B cell (primary cell): ENCODE results near the gene CMAS. TPM values are rescaled to one million over a fixed set of nuclear protein-coding genes. Genes with fewer than 3 reads are reported as not detected.

Source experiments
- ATAC-seq: fragments of 200-7000 bp; cut with Tn5 transposase; one replicate; pipeline ENCODE4 v1.10.0; 2021; ENCODE audit warnings: low read depth, mild to moderate bottlenecking, moderate number of reproducible peaks, moderate library complexity
- CTCF ChIA-PET: fragments of 350-600 bp; sonication (Branson Sonifier 250); formaldehyde crosslinking; loops from one replicate; lab custom pipeline; 2021; ENCODE audit warnings: antibody characterized with exemption, inconsistent platforms; lab: Charles Lee
- POLR2A ChIA-PET: fragments of 350-600 bp; sonication (Branson Sonifier 250); formaldehyde crosslinking; loops from one replicate; lab custom pipeline; 2021; ENCODE audit warnings: antibody characterized with exemption; lab: Charles Lee
- DNase-seq: peaks from one replicate; pipeline ENCODE4 v3.0.0; 2013
- H2AFZ ChIP-seq: 2 replicates; pipeline ENCODE4 v1.6.1; 2012; ENCODE audit warnings: mild to moderate bottlenecking, low read depth, low read length; ENCODE audit not compliant: insufficient read depth, poor library complexity, severe bottlenecking
- H3K27ac ChIP-seq, 2 donors: 1 replicate in 1 of 2; 2 replicates in 1 of 2; pipeline ENCODE4 v1.5.1; 2012 to 2013; ENCODE audit warnings: low read length in 2 of 2, mild to moderate bottlenecking in 2 of 2, moderate library complexity in 1 of 2
- H3K27me3 ChIP-seq, 4 experiments: fragments of 200-600 bp in 1 of 4; sonication (generic) in 1 of 4; replicated peaks in 1 of 4; 1 replicate in 2 of 4; 2 replicates in 2 of 4; pipeline versions ENCODE4 v1.6.1 to v1.7.0; 2013 to 2016; ENCODE audit warnings: low read length in 3 of 4, mild to moderate bottlenecking in 2 of 4, mixed read lengths in 1 of 4, moderate library complexity in 1 of 4; ENCODE audit not compliant: insufficient read depth in 4 of 4, control insufficient read depth in 3 of 4; ENCODE audit errors: control extremely low read depth in 1 of 4
- H3K36me3 ChIP-seq, 2 experiments: replicated peaks in 1 of 2; 1 replicate in 1 of 2; 2 replicates in 1 of 2; pipeline versions ENCODE4 v1.6.1 to v1.7.1; 2013; ENCODE audit warnings: low read length in 1 of 2; ENCODE audit not compliant: insufficient read depth in 2 of 2, control insufficient read depth in 1 of 2; ENCODE audit errors: control extremely low read depth in 1 of 2, extremely low read depth in 1 of 2
- H3K4me1 ChIP-seq, 2 donors: fragments of 200-600 bp in 1 of 2; sonication (generic) in 1 of 2; 1 replicate in 1 of 2; 2 replicates in 1 of 2; pipeline versions ENCODE4 v1.5.1 to v1.6.1; 2013 to 2017; ENCODE audit warnings: low read length in 2 of 2; ENCODE audit not compliant: control insufficient read depth in 2 of 2, insufficient read depth in 2 of 2
- H3K4me2 ChIP-seq: replicated peaks from 2 replicates; pipeline ENCODE3; 2012; ENCODE audit warnings: mild to moderate bottlenecking, low read depth, low read length; ENCODE audit not compliant: poor library complexity, severe bottlenecking
- H3K4me3 ChIP-seq, 5 experiments: fragments of 200-600 bp in 1 of 5; sonication (generic) in 1 of 5; 1 replicate in 3 of 5; 2 replicates in 2 of 5; pipeline versions ENCODE4 v1.5.1 to v1.7.0; 2011 to 2016; ENCODE audit warnings: low read length in 4 of 5, mild to moderate bottlenecking in 4 of 5, low read depth in 2 of 5, control low read depth in 1 of 5, moderate library complexity in 1 of 5; ENCODE audit not compliant: insufficient read depth in 1 of 5; ENCODE audit errors: control extremely low read depth in 1 of 5, extremely low read depth in 1 of 5
- H3K79me2 ChIP-seq: fragments of 200-600 bp; sonication (generic); one replicate; pipeline ENCODE4 v1.6.0; 2016; ENCODE audit warnings: low read length; ENCODE audit not compliant: control insufficient read depth, insufficient read depth
- H3K9ac ChIP-seq: fragments of 200-600 bp; sonication (generic); 2 replicates; pipeline ENCODE4 v1.6.1; 2017; ENCODE audit warnings: mild to moderate bottlenecking, low read length, moderate library complexity
- H3K9me3 ChIP-seq, 3 donors: one replicate each; pipeline versions ENCODE4 v1.6.1 to v1.7.1; 2013; ENCODE audit warnings: low read length in 2 of 3; ENCODE audit not compliant: control insufficient read depth in 2 of 3, insufficient read depth in 1 of 3; ENCODE audit errors: control extremely low read depth in 1 of 3
- H4K20me1 ChIP-seq: 2 replicates; pipeline ENCODE4 v1.6.0; 2012; ENCODE audit warnings: mild to moderate bottlenecking, low read length; ENCODE audit not compliant: insufficient read depth, control insufficient read depth, poor library complexity, severe bottlenecking
- H3K27ac Mint-ChIP-seq: one replicate; pipeline ENCODE4 v1.8.0; 2021; ENCODE audit warnings: mixed read lengths
- H3K27me3 Mint-ChIP-seq: one replicate; pipeline ENCODE4 v1.8.0; 2021; ENCODE audit warnings: mixed read lengths
- H3K4me1 Mint-ChIP-seq: one replicate; pipeline ENCODE4 v1.8.0; 2021; ENCODE audit warnings: mixed read lengths
- H3K4me3 Mint-ChIP-seq: one replicate; pipeline ENCODE4 v1.8.0; 2021; ENCODE audit warnings: mixed read lengths
- H3K9me3 Mint-ChIP-seq: one replicate; pipeline ENCODE4 v1.8.0; 2022; ENCODE audit warnings: mixed read lengths; ENCODE audit not compliant: insufficient read depth
- EZH2 ChIP-seq: IDR thresholded peaks from 2 replicates; pipeline ENCODE4 v1.6.1; 2012; ENCODE audit warnings: borderline replicate concordance, low read depth, mild to moderate bottlenecking, moderate library complexity, low read length; ENCODE audit not compliant: insufficient read depth, poor library complexity, severe bottlenecking
- WGBS: methylation state at CpG from one replicate; pipeline ENCODE4 v1.1.5; 2013; ENCODE audit warnings: missing lambda C conversion rate; ENCODE audit not compliant: insufficient coverage; 5-methylcytosine and 5-hydroxymethylcytosine counted together
- intact Hi-C: fragments of 100-400 bp; cut with micrococcal nuclease; formaldehyde crosslinking; loops from one replicate; pipeline ENCODE4 v1.10.0; 2022
- polyA plus RNA-seq: library from polyadenylated mRNA; depleted of rRNA; stranded (reverse); fragments of >200 nt; gene quantifications from 2 replicates; pipeline ENCODE4 v1.2.3, GENCODE V29; 2012
- total RNA-seq, 2 donors: library from RNA; stranded (reverse); fragments of 120-200 nt in 1 of 2; gene quantifications; 1 replicate in 1 of 2; 2 replicates in 1 of 2; pipeline versions ENCODE4 v1.2.3 to v1.2.4, GENCODE V29; 2013 to 2022
- TF ChIP-seq, protein P1 (sequence below): fragments of 200-600 bp; IDR thresholded peaks from one replicate; pipeline ENCODE4 v1.8.0; 2022; ENCODE audit warnings: antibody characterized with exemption, mild to moderate bottlenecking

Gene CMAS
- total and polyA plus RNA-seq, 2 donors (not counting 1 experiment from before 2014, with no cell fraction given): 5.8 to 19.1 TPM

- Histone ChIP-seq H3K4me3 (no peak overlapping the region), H3K9ac (no peak overlapping the region), H3K36me3 (no peaks in the 10 kb centered on the region), H2AFZ (no peak overlapping the region), H3K27ac (no peak overlapping the region), H3K9me3 (no peaks in the 10 kb centered on the region), H3K4me2 (no peak overlapping the region), H3K79me2 (no peaks in the 10 kb centered on the region), H4K20me1 (no peaks in the 10 kb centered on the region), H3K27me3 (no peaks in the 10 kb centered on the region), H3K4me1 (no peaks in the 10 kb centered on the region)
- no peak overlapping the region for H3K4me3 Mint-ChIP-seq
- intact Hi-C loops: no loop called here
- TF ChIP-seq EZH2: no peak
- TF ChIP-seq, protein P1, sequence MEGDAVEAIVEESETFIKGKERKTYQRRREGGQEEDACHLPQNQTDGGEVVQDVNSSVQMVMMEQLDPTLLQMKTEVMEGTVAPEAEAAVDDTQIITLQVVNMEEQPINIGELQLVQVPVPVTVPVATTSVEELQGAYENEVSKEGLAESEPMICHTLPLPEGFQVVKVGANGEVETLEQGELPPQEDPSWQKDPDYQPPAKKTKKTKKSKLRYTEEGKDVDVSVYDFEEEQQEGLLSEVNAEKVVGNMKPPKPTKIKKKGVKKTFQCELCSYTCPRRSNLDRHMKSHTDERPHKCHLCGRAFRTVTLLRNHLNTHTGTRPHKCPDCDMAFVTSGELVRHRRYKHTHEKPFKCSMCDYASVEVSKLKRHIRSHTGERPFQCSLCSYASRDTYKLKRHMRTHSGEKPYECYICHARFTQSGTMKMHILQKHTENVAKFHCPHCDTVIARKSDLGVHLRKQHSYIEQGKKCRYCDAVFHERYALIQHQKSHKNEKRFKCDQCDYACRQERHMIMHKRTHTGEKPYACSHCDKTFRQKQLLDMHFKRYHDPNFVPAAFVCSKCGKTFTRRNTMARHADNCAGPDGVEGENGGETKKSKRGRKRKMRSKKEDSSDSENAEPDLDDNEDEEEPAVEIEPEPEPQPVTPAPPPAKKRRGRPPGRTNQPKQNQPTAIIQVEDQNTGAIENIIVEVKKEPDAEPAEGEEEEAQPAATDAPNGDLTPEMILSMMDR: no peak
- ATAC-seq (no peak), DNase-seq (no peak)
- H3K4me1 Mint-ChIP-seq: no peaks in the 10 kb centered on the region
- peaks cover 2% of the 10 kb centered on the region for H3K27me3 Mint-ChIP-seq
- CTCF ChIA-PET: no interaction called here
- no peak overlapping the region for H3K27ac Mint-ChIP-seq
- POLR2A ChIA-PET: no interaction called here
- no peaks in the 10 kb centered on the region for H3K9me3 Mint-ChIP-seq
Observed at GRCh38 chr12:22032732-22033131, 13.3 kb upstream of the CMAS start.

DNA sequence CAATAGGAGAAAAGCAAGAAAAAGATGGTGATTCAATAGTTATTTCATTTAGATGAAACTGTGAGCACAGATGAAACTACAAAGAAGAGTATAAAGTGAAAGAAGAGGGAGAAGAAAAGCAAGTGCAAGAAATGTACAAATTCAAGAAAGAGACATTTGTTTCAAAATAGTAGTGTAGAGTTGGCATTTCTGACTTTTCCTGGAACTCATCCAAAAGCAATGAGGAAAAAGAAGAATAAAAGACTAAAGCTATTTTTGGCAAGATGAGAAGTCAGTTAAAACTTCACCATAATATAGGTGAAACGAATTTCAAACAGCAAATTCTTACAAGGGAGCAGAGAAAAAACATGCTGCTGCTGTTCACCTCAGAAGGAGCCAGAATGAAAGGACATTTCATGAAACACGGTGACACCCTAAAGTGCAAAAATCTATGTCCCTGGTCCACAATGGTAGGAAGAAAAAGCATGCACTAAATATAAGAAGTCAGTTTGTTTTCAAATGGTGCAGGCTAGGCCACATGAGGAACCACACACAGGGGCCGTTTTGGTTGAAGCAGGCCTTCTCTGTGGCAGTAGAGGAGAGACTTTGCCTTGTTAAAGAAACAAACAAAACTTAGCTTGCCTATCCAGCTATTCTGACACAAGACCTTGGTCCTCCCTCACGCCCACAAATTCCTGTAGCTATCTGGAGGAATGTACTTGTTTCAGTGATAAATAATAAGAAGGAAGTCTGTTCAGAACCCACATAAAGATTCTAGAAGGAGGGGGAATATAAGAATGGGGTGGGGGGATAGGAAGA is 11.1 kb upstream of the CMAS start:
- Histone ChIP-seq H3K4me2 (no peak overlapping the region), H3K36me3 (no peaks in the 10 kb centered on the region), H3K9ac (no peak overlapping the region), H3K79me2 (no peaks in the 10 kb centered on the region), H3K9me3 (no peaks in the 10 kb centered on the region), H3K27me3 (peaks cover 0 to 4% (median 2%) of the 10 kb centered on the region in 4 experiments), H4K20me1 (no peaks in the 10 kb centered on the region), H3K4me1 (no peaks in the 10 kb centered on the region), H3K4me3 (no peak overlapping the region), H3K27ac (no peak overlapping the region), H2AFZ (peak overlapping the region; percentile 20)
- H3K27me3 Mint-ChIP-seq: peaks cover 6% of the 10 kb centered on the region
- 20% methylated on average over 2 of the region's 4 CpGs for WGBS
- no peaks in the 10 kb centered on the region for H3K9me3 Mint-ChIP-seq
- TF ChIP-seq, protein P1: no peak
- no peak for TF ChIP-seq EZH2
- intact Hi-C loops: no loop called here
- CTCF ChIA-PET: no interaction called here
- POLR2A ChIA-PET: no interaction called here
- no peak overlapping the region for H3K4me3 Mint-ChIP-seq
- DNase-seq: no peak
- no peak overlapping the region for H3K27ac Mint-ChIP-seq
- H3K4me1 Mint-ChIP-seq: no peaks in the 10 kb centered on the region
- ATAC-seq: no peak
